ENCODE results near the gene PPM1H.

GRCh38 chr12:62700091-62700880, 234.7 kb downstream of the PPM1H start:
- TF ChIP-seq CTCF (IDR thresholded peaks at IDR 0.05) = no peak
- no peak for TF ChIP-seq GABPB1 (CRISPR knock-in tag; IDR thresholded peaks at IDR 0.05)
- TF ChIP-seq FOXP1 (CRISPR knock-in tag; IDR thresholded peaks at IDR 0.05; ENCODE audit: borderline replicate concordance) = no peak
- TF ChIP-seq ZNF512 (CRISPR knock-in tag; IDR thresholded peaks at IDR 0.05; ENCODE audit: borderline replicate concordance) = no peak
- TF ChIP-seq TEAD1 (CRISPR knock-in tag; IDR thresholded peaks at IDR 0.05) = no peak
- TF ChIP-seq USF2 (CRISPR knock-in tag; IDR thresholded peaks at IDR 0.05) = no peak
- TF ChIP-seq SMAD3 (CRISPR knock-in tag; IDR thresholded peaks at IDR 0.05; ENCODE audit: borderline replicate concordance) = no peak
- TF ChIP-seq CDX4 (CRISPR knock-in tag; IDR thresholded peaks at IDR 0.05; ENCODE audit: borderline replicate concordance) = no peak
- no peak for TF ChIP-seq ZNF232 (CRISPR knock-in tag; IDR thresholded peaks at IDR 0.05)

All from WTC11 (cell line).